ENCODE results near the gene ACSS3. TPM values are rescaled to one million over a fixed set of nuclear protein-coding genes. Genes with fewer than 3 reads are reported as not detected.

The ACSS3 gene
- total RNA-seq, 6 donors from 2014 or later: 23.5 to 61.8 (median 26.0) TPM

DNA sequence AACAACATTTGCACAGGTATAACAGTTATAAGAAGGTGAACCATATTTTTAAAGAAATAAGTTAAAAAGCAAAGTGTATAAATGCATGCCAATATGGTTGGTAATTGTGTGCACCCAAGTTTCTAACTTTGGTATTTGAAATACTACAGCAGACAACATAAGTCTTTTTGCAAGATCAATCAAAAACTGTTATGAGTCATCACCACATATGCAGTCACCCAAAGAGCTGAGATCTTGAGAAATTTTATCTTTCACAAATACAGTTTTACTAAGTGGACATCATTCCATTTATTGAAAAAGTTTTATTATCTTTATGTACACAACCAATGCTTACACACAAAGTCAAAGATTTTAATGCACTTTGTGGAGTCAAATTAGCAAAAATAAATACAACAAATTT is 7.0 kb upstream of the ACSS3 start:
- Histone ChIP-seq H3K27me3 (no peaks in the 10 kb centered on the region), H3K27ac (no peak overlapping the region), H3K4me3 (no peak overlapping the region), H3K9me3 (no peaks in the 10 kb centered on the region), H3K36me3 (no peaks in the 10 kb centered on the region), H3K4me1 (no peaks in the 10 kb centered on the region)
- no peak for DNase-seq
- no peak for ATAC-seq (ENCODE audit: low FRiP score in 2 of 2)
- TF ChIP-seq EP300 (IDR thresholded peaks at IDR 0.05) (no peak), POLR2AphosphoS5 (IDR thresholded peaks at IDR 0.05) (no peak), POLR2A (IDR thresholded peaks at IDR 0.05) (no peak), CTCF (IDR thresholded peaks at IDR 0.05) (no peak)

- DNase-seq: no peak
- Histone ChIP-seq H3K36me3 (no peaks in the 10 kb centered on the region), H3K9me3 (no peaks in the 10 kb centered on the region), H3K4me1 (no peaks in the 10 kb centered on the region), H3K4me3 (no peak overlapping the region), H3K27me3 (no peaks in the 10 kb centered on the region), H3K27ac (no peak overlapping the region)
- 68 to 74% methylated on average over 3 of the region's 3 CpGs for WGBS, 2 donors
- no peak for ATAC-seq (ENCODE audit: low FRiP score in 2 of 2)
- TF ChIP-seq EP300 (IDR thresholded peaks at IDR 0.05) (no peak), CTCF (IDR thresholded peaks at IDR 0.05) (no peak), POLR2AphosphoS5 (IDR thresholded peaks at IDR 0.05) (no peak), POLR2A (IDR thresholded peaks at IDR 0.05) (no peak)
Observed at GRCh38 chr12:81075539-81075938, 2.3 kb upstream of the ACSS3 start.

DNA sequence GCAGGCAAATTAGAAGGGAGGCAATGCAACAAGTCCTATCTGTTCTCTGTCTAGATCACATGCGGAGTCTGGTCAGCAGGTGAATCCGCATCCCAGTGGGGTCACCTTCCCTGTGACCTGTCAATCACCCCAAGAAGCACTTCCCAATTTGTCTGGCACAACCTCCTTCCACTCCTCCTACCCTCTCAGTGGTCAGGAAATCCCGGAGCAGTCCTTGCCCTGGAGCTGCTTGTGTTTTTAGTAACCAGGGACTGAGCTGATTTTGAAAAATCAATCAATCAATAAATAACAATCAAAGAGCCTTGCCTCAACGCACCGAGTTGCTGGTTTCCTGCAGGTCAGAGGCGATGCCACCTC is 572 bp upstream of the ACSS3 start:
- H3K4me1 ChIP-seq: peaks cover 0 to 9% (median 1%) of the 10 kb centered on the region in 4 donors
- 8 to 16% methylated on average over 4 to 6 of the region's 6 CpGs for WGBS, 2 donors
- peak overlapping the region in 3 of 4 donors; percentile 57 to 74 (median 60) for H3K4me3 ChIP-seq
- no peaks in the 10 kb centered on the region for H3K36me3 ChIP-seq
- peak; percentile 78 to 80 for ATAC-seq (ENCODE audit: low FRiP score in 2 of 2)
- no peaks in the 10 kb centered on the region for H3K27me3 ChIP-seq
- peak overlapping the region; percentile 43 to 89 (median 68) for H3K27ac ChIP-seq
- TF ChIP-seq EP300 (IDR thresholded peaks at IDR 0.05) (no peak), POLR2AphosphoS5 (IDR thresholded peaks at IDR 0.05) (no peak), POLR2A (IDR thresholded peaks at IDR 0.05) (no peak), CTCF (IDR thresholded peaks at IDR 0.05) (no peak)
- no peaks in the 10 kb centered on the region for H3K9me3 ChIP-seq
- peak in 1 of 2 donors; percentile 54 for DNase-seq

DNA sequence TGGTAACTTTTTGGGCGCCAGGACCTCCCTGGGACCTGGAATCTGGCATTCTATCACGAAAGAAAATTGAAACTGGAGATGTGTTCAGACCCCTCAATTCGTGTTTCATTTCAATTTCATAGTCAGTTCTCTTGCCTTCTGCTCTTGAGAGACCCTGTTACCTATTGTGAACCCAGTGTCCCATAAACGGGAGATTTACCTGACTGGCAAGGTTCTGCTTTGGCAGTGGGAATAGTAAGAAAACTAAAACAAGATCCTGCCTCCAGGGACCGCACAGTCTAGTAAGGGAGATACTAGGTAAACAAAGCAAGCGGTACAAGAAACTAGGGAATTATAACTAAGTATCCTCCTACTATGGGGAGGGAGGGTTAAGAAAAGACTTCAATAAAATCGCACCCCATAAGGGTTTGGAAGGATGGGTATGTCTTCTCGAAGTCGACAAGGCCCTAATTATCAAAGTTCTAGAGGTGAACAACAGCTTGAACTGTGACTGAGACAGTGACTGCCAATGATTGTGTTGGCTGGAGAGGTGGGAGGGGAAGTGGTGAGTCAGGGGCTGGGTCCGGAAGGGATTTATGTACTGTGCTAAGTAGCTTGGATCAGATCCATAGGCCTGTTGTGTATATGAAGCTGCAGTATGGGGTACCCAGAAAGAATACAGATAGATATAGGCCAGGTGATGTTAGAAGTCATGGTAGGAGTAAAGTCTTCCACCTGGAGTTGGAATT is 754 bp downstream of the ACSS3 start:
- H3K27ac ChIP-seq: peak overlapping the region; percentile 50 to 89 (median 85)
- H3K27me3 ChIP-seq: no peaks in the 10 kb centered on the region
- no peak for TF ChIP-seq CTCF (IDR thresholded peaks at IDR 0.05)
- no peak for TF ChIP-seq POLR2A (IDR thresholded peaks at IDR 0.05)
- peak in 1 of 2 donors; percentile 48 for TF ChIP-seq POLR2AphosphoS5 (IDR thresholded peaks at IDR 0.05)
- no peak for TF ChIP-seq EP300 (IDR thresholded peaks at IDR 0.05)
- peak in 1 of 2 donors; percentile 52 for DNase-seq
- WGBS, 2 donors: 15 to 19% methylated on average over 10 of the region's 10 CpGs
- H3K36me3 ChIP-seq: no peaks in the 10 kb centered on the region
- peak overlapping the region; percentile 47 to 74 (median 58) for H3K4me3 ChIP-seq
- H3K9me3 ChIP-seq: no peaks in the 10 kb centered on the region
- ATAC-seq (ENCODE audit: low FRiP score in 2 of 2): peak in 1 of 2 donors; percentile 72
- peaks cover 0 to 9% (median 1%) of the 10 kb centered on the region in 4 donors for H3K4me1 ChIP-seq
